Colonic mucosa (tissue), 4 donors: ENCODE measurements around the gene HP1BP3. TPM values are rescaled to one million over a fixed set of nuclear protein-coding genes. Genes with fewer than 3 reads are reported as not detected.

Experiments used
- DNase-seq: peaks from one replicate; pipeline ENCODE4 v3.0.0-alpha.2; 2020
- H3K27ac ChIP-seq: fragments of 200-600 bp; one replicate; pipeline ENCODE4 v1.8.0; 2021
- H3K27me3 ChIP-seq: fragments of 200-600 bp; one replicate; pipeline ENCODE4 v1.8.0; 2021
- H3K36me3 ChIP-seq: fragments of 200-600 bp; one replicate; pipeline ENCODE4 v1.8.0; 2021
- H3K4me1 ChIP-seq: fragments of 200-600 bp; one replicate; pipeline ENCODE4 v1.8.0; 2021; ENCODE audit warnings: mild to moderate bottlenecking
- H3K4me3 ChIP-seq: fragments of 200-600 bp; one replicate; pipeline ENCODE4 v1.8.0; 2021
- H3K9ac ChIP-seq, 2 donors: one replicate each; pipeline ENCODE4 v1.7.0; 2013; ENCODE audit warnings: control low read depth in 2 of 2, low read depth in 2 of 2, low read length in 2 of 2
- H3K9me3 ChIP-seq: fragments of 200-600 bp; one replicate; pipeline ENCODE4 v1.8.0; 2021
- CTCF ChIP-seq: fragments of 200-600 bp; IDR thresholded peaks from one replicate; pipeline ENCODE4 v1.8.0; 2022; ENCODE audit warnings: antibody characterized with exemption, mild to moderate bottlenecking
- intact Hi-C: fragments of 100-400 bp; cut with DNase I; formaldehyde crosslinking; loops from one replicate; pipeline ENCODE4 v1.14.1; 2022
- total RNA-seq, 2 donors: library from RNA; stranded (reverse); fragmentation: NEBNext Ultra II Directional in 1 of 2; extraction: Animal tissue kit (Norgen Biotek cat#: 25700) in 1 of 2; gene quantifications; one replicate each; pipeline ENCODE4 v1.2.1, GENCODE V29; 2021
- donor health status: healthy.
- donor health status: DM: no; HTN: no; CAD: no.
- donor health status: DM: no; HTN: no; CAD: no.

Gene HP1BP3
- total RNA-seq, 2 donors from 2014 or later = 165 to 210 TPM

- DNase-seq = no peak
- Histone ChIP-seq H3K9ac (no peak overlapping the region), H3K27ac (no peak overlapping the region), H3K27me3 (peaks cover 2% of the 10 kb centered on the region), H3K4me1 (no peaks in the 10 kb centered on the region), H3K4me3 (no peak overlapping the region), H3K9me3 (no peaks in the 10 kb centered on the region), H3K36me3 (no peaks in the 10 kb centered on the region)
- no peak for TF ChIP-seq CTCF
- intact Hi-C loops = no loop called here
Measured at GRCh38 chr1:20711285-20712214, 75.6 kb downstream of the HP1BP3 start.

- intact Hi-C loops = no loop called here
- Histone ChIP-seq H3K27me3 (no peaks in the 10 kb centered on the region), H3K27ac (no peak overlapping the region), H3K36me3 (no peaks in the 10 kb centered on the region), H3K4me1 (no peaks in the 10 kb centered on the region), H3K9me3 (no peaks in the 10 kb centered on the region), H3K9ac (no peak overlapping the region), H3K4me3 (no peak overlapping the region)
- no peak for TF ChIP-seq CTCF
- no peak for DNase-seq
Measured at GRCh38 chr1:20710469-20711284, 76.4 kb downstream of the HP1BP3 start.

- no peaks in the 10 kb centered on the region for H3K36me3 ChIP-seq
- intact Hi-C loops = no loop called here
- DNase-seq = no peak
Measured at GRCh38 chr1:20709868-20710267, 77.2 kb downstream of the HP1BP3 start.

GRCh38 chr1:20708891-20709290 lies 78.2 kb downstream of the HP1BP3 start:
- no peak for TF ChIP-seq CTCF
- H3K9me3 ChIP-seq = no peaks in the 10 kb centered on the region
- H3K36me3 ChIP-seq = no peaks in the 10 kb centered on the region
- H3K9ac ChIP-seq = no peak overlapping the region
- intact Hi-C loops = no loop called here
- H3K27me3 ChIP-seq = no peaks in the 10 kb centered on the region
- H3K27ac ChIP-seq = no peak overlapping the region
- DNase-seq = no peak
- no peak overlapping the region for H3K4me3 ChIP-seq
- H3K4me1 ChIP-seq = no peaks in the 10 kb centered on the region

More at GRCh38 chr1:20709868-20710267, 77.2 kb downstream of the HP1BP3 start:
- H3K9me3 ChIP-seq = no peaks in the 10 kb centered on the region
- no peaks in the 10 kb centered on the region for H3K4me1 ChIP-seq
- no peak overlapping the region for H3K9ac ChIP-seq
- no peak overlapping the region for H3K27ac ChIP-seq
- H3K27me3 ChIP-seq = no peaks in the 10 kb centered on the region
- no peak for TF ChIP-seq CTCF
- H3K4me3 ChIP-seq = no peak overlapping the region

- no peaks in the 10 kb centered on the region for H3K27me3 ChIP-seq
- no peak for TF ChIP-seq CTCF
- H3K4me1 ChIP-seq = no peaks in the 10 kb centered on the region
- no peak overlapping the region for H3K27ac ChIP-seq
- H3K4me3 ChIP-seq = no peak overlapping the region
- H3K9ac ChIP-seq = no peak overlapping the region
- DNase-seq = no peak
- intact Hi-C loops = no loop called here
- H3K36me3 ChIP-seq = no peaks in the 10 kb centered on the region
- H3K9me3 ChIP-seq = no peaks in the 10 kb centered on the region
Measured at GRCh38 chr1:20708057-20708456, 79.0 kb downstream of the HP1BP3 start.
